Natural killer cell (primary cell): ENCODE data around the gene HOXA7. TPM values are rescaled to one million over a fixed set of nuclear protein-coding genes. Genes with fewer than 3 reads are reported as not detected.

Source experiments
- ATAC-seq, 3 donors: fragments of 150-1000 bp in 2 of 3; fragments of 200-7000 bp in 1 of 3; cut with Tn5 transposase; 1 replicate in 1 of 3; 2 replicates in 2 of 3; pipeline ENCODE4 v1.10.0; 2021; ENCODE audit warnings: mild to moderate bottlenecking in 2 of 3, moderate library complexity in 2 of 3
- DNase-seq, 2 donors: peaks; one replicate each; pipeline versions ENCODE4 v3.0.0 to v3.0.0-alpha.2; 2013 to 2021; ENCODE audit warnings: mixed read lengths in 1 of 2
- H3K27ac ChIP-seq: one replicate; pipeline ENCODE4 v1.5.1; 2013; ENCODE audit warnings: mild to moderate bottlenecking, low read length
- H3K27me3 ChIP-seq: one replicate; pipeline ENCODE4 v1.6.1; 2013; ENCODE audit warnings: low read length; ENCODE audit not compliant: control insufficient read depth, insufficient read depth
- H3K36me3 ChIP-seq: one replicate; pipeline ENCODE4 v1.6.1; 2013; ENCODE audit warnings: low read length; ENCODE audit not compliant: control insufficient read depth, insufficient read depth
- H3K4me1 ChIP-seq: one replicate; pipeline ENCODE4 v1.6.1; 2013; ENCODE audit warnings: low read length; ENCODE audit not compliant: control insufficient read depth, insufficient read depth
- H3K4me3 ChIP-seq: one replicate; pipeline ENCODE4 v1.5.1; 2013; ENCODE audit warnings: low read length
- H3K9me3 ChIP-seq: one replicate; pipeline ENCODE4 v1.6.1; 2013; ENCODE audit warnings: low read length; ENCODE audit not compliant: control insufficient read depth, insufficient read depth
- H3K27ac Mint-ChIP-seq, 2 donors: one replicate each; pipeline ENCODE4 v1.8.0; 2022; ENCODE audit warnings: mild to moderate bottlenecking in 2 of 2, mixed read lengths in 2 of 2, moderate library complexity in 1 of 2
- H3K27me3 Mint-ChIP-seq, 2 donors: one replicate each; pipeline ENCODE4 v1.8.0; 2022; ENCODE audit warnings: low read depth in 2 of 2, mixed read lengths in 2 of 2
- H3K36me3 Mint-ChIP-seq: one replicate; pipeline ENCODE4 v1.8.0; 2022; ENCODE audit warnings: mixed read lengths
- H3K4me1 Mint-ChIP-seq, 2 donors: one replicate each; pipeline ENCODE4 v1.8.0; 2022; ENCODE audit warnings: mixed read lengths in 2 of 2
- H3K4me3 Mint-ChIP-seq: one replicate; pipeline ENCODE4 v1.8.0; 2022; ENCODE audit warnings: mild to moderate bottlenecking, moderate library complexity, mixed read lengths
- H3K9me3 Mint-ChIP-seq, 2 donors: one replicate each; pipeline ENCODE4 v1.8.0; 2022; ENCODE audit warnings: mixed read lengths in 2 of 2
- CTCF ChIP-seq: fragments of 200-600 bp; IDR thresholded peaks from one replicate; pipeline ENCODE4 v1.8.0; 2022; ENCODE audit warnings: antibody characterized with exemption
- WGBS: methylation state at CpG from one replicate; pipeline ENCODE4 v1.1.7; 2013; ENCODE audit warnings: missing lambda C conversion rate; ENCODE audit not compliant: insufficient coverage; 5-methylcytosine and 5-hydroxymethylcytosine counted together
- intact Hi-C: fragments of 100-400 bp; cut with micrococcal nuclease; formaldehyde crosslinking; loops from one replicate; pipeline ENCODE4 v1.14.2; 2022
- total RNA-seq, 4 donors: library from RNA; stranded (reverse); fragments of 120-200 nt in 1 of 4; gene quantifications; one replicate each; pipeline versions ENCODE4 v1.2.3 to v1.2.4, GENCODE V29; 2013 to 2022

HOXA7 gene
- total RNA-seq, 3 donors from 2014 or later (not counting 1 experiment from before 2014, with no cell fraction given), result not detected

- Histone ChIP-seq H3K4me1 (peaks cover 70% of the 10 kb centered on the region), H3K36me3 (no peaks in the 10 kb centered on the region), H3K4me3 (peak overlapping the region; percentile 32), H3K9me3 (no peaks in the 10 kb centered on the region), H3K27me3 (peaks cover 85% of the 10 kb centered on the region), H3K27ac (peak overlapping the region; percentile 6)
- no peak for TF ChIP-seq CTCF
- Mint-ChIP-seq H3K4me1 (peaks cover 43 to 65% of the 10 kb centered on the region in 2 donors), H3K36me3 (no peaks in the 10 kb centered on the region), H3K9me3 (no peaks in the 10 kb centered on the region), H3K27ac (peak overlapping the region in 1 of 2 donors; percentile 64), H3K4me3 (peak overlapping the region; percentile 82), H3K27me3 (peaks cover 72 to 83% of the 10 kb centered on the region in 2 donors)
- DNase-seq, result peak in 1 of 2 donors; percentile 58
- intact Hi-C loops, result loop anchor here (2.0 kb wide), 1 partner anchor 17 kb away; no protein-coding TSS in a partner anchor
- 1% methylated on average over 63 of the region's 63 CpGs for WGBS
- peak in 2 of 3 donors; percentile 3 to 10 for ATAC-seq
These were observed 513 bp downstream of the HOXA7 start for GRCh38 chr7:27155816-27156507.

GRCh38 chr7:27154901-27155815 lies 1.3 kb downstream of the HOXA7 start:
- H3K27me3 ChIP-seq, result peaks cover 86% of the 10 kb centered on the region
- intact Hi-C loops, result loop anchor here (5.0 kb wide), 2 partner anchors 32 to 58 kb away; partner anchors contain the start of genes HOXA1 and HOXA11
- DNase-seq (peak in 1 of 2 donors; percentile 56), ATAC-seq (no peak)
- Mint-ChIP-seq H3K4me1 (peaks cover 47 to 66% of the 10 kb centered on the region in 2 donors), H3K27ac (peak overlapping the region in 1 of 2 donors; percentile 64), H3K27me3 (peaks cover 80 to 91% of the 10 kb centered on the region in 2 donors), H3K36me3 (no peaks in the 10 kb centered on the region), H3K4me3 (peak overlapping the region; percentile 83), H3K9me3 (no peaks in the 10 kb centered on the region)
- H3K27ac ChIP-seq, result no peak overlapping the region
- peaks cover 70% of the 10 kb centered on the region for H3K4me1 ChIP-seq
- no peaks in the 10 kb centered on the region for H3K36me3 ChIP-seq
- WGBS, result 8% methylated on average over 47 of the region's 48 CpGs
- TF ChIP-seq CTCF, result no peak
- no peaks in the 10 kb centered on the region for H3K9me3 ChIP-seq
- no peak overlapping the region for H3K4me3 ChIP-seq

DNA sequence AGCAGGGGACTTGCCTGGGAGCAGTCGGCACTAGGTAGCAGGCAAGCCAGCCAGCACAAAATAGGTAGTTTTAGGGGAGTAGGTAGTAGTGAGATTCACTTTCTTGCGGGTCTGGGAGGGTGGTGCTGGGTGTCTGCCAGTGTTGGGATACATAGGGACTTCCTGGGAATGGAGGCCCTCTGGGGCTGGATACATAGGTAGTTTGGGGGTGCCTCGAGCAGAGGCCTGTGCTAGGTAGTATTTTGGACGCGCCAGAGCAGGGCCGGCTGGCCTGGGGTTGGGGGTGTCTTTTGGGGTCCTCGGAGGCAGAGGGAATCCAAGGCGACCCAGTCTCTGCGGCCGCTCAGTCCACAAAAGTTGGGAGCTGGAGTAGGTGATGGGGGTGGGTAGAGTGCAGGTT lies 2.1 kb downstream of the HOXA7 start:
- H3K27ac Mint-ChIP-seq, result peak overlapping the region in 1 of 2 donors; percentile 61
- ATAC-seq (no peak), DNase-seq (no peak)
- no peak overlapping the region for H3K4me3 ChIP-seq
- no peaks in the 10 kb centered on the region for H3K9me3 Mint-ChIP-seq
- no peak for TF ChIP-seq CTCF
- H3K4me1 ChIP-seq, result peaks cover 69% of the 10 kb centered on the region
- no peaks in the 10 kb centered on the region for H3K9me3 ChIP-seq
- peaks cover 40 to 60% of the 10 kb centered on the region in 2 donors for H3K4me1 Mint-ChIP-seq
- no peaks in the 10 kb centered on the region for H3K36me3 ChIP-seq
- peaks cover 74 to 86% of the 10 kb centered on the region in 2 donors for H3K27me3 Mint-ChIP-seq
- peaks cover 83% of the 10 kb centered on the region for H3K27me3 ChIP-seq
- H3K27ac ChIP-seq, result no peak overlapping the region
- intact Hi-C loops, result loop anchor here (5.0 kb wide), 2 partner anchors 33 to 57 kb away; partner anchors contain the start of genes HOXA1 and HOXA11
- WGBS, result 81% methylated on average over 10 of the region's 10 CpGs
- peak overlapping the region; percentile 83 for H3K4me3 Mint-ChIP-seq
- H3K36me3 Mint-ChIP-seq, result no peaks in the 10 kb centered on the region
